Measurements from ENCODE around the gene DDX21.
"Not testable (repeated sequence)": the region's sequence is repeated elsewhere in the genome, so short reads cannot be mapped to it uniquely, and the experiment has no call there.

The DDX21 gene

DNA sequence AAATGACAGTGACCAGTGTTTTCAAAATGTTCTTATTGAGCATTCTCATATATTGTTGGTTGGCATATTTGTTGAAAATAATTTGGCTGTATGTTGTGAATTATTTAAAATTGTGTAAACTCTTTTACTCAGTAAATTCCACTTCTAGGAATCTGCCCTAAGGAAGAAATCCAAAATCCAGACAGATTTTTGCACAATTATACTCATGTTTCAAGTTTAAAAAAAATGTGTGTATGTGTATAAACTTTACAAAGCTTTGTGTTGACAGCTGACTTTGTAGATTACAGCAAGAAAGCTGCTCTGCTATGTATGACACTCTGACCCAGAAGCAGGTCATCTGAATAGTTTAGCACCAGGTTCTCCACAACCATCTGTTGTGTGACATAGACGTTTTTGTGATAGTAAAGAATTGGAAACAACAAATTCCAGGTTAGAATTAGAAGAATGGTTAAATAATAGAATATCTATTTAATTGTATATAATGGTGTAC, 54.2 kb downstream of the DDX21 start:
- H3K4me3 ChIP-seq (ENCODE audit: low read length), result no peak overlapping the region
- TF ChIP-seq, protein P1, sequence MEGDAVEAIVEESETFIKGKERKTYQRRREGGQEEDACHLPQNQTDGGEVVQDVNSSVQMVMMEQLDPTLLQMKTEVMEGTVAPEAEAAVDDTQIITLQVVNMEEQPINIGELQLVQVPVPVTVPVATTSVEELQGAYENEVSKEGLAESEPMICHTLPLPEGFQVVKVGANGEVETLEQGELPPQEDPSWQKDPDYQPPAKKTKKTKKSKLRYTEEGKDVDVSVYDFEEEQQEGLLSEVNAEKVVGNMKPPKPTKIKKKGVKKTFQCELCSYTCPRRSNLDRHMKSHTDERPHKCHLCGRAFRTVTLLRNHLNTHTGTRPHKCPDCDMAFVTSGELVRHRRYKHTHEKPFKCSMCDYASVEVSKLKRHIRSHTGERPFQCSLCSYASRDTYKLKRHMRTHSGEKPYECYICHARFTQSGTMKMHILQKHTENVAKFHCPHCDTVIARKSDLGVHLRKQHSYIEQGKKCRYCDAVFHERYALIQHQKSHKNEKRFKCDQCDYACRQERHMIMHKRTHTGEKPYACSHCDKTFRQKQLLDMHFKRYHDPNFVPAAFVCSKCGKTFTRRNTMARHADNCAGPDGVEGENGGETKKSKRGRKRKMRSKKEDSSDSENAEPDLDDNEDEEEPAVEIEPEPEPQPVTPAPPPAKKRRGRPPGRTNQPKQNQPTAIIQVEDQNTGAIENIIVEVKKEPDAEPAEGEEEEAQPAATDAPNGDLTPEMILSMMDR (conservative IDR thresholded peaks at IDR 0.05; ENCODE audit: low read depth, low read length), result no peak
- DNase-seq (ENCODE audit: low read depth), result no peak

- H3K4me3 ChIP-seq (ENCODE audit: low read length); DNase-seq (ENCODE audit: low read depth): not testable (repeated sequence)
Measured at GRCh38 chr10:69012778-69013177, 56.8 kb downstream of the DDX21 start.

DNA sequence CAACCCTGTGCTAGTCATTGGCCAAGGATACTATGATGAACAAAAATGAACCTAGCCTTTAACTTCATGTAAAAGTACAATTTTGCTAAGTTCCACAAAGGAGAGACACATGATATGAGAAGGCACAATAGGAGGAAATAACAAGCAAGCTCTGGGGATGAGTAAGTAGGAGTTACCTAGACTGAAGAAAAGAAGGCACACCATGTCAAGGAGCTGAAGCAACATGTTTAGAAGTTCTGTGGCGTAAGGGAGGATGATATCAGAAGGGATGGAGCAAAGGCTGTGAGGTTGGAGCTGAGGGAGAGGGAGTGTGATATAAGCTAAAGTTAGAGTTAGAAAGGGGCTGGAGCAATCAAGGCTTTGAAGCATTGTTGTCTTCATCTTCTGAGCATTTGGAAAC, 58.2 kb downstream of the DDX21 start:
- TF ChIP-seq, protein P1 (conservative IDR thresholded peaks at IDR 0.05; ENCODE audit: low read depth, low read length), result no peak
- no peak for DNase-seq (ENCODE audit: low read depth)
- no peak overlapping the region for H3K4me3 ChIP-seq (ENCODE audit: low read length)

- no peak for DNase-seq (ENCODE audit: low read depth)
- TF ChIP-seq, protein P1 (conservative IDR thresholded peaks at IDR 0.05; ENCODE audit: low read depth, low read length), result no peak
- H3K4me3 ChIP-seq (ENCODE audit: low read length), result no peak overlapping the region
Measured at GRCh38 chr10:69018613-69019012, 62.6 kb downstream of the DDX21 start.

DNA sequence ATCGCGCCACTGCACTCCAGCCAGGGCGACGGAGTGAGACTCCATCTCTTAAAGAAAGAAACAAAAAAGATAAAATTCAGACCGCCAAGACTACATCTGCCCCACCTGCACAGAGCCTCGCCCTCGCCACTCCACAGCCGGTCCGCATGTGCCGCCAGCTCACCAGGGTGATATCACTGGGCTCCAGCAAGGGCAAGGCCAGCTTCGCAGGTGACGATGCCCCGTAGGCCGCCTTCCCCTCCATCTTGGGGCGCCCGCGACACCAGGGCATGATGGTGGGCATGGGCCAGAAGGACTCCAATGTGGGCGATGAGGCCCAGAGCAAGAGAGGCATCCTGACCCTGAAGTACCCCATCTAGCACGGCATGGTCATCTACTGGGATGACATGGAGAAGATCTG, 66.6 kb downstream of the DDX21 start:
- TF ChIP-seq, protein P1 (conservative IDR thresholded peaks at IDR 0.05; ENCODE audit: low read depth, low read length), result no peak
- no peak for DNase-seq (ENCODE audit: low read depth)

GRCh38 chr10:69025370-69025896, 69.5 kb downstream of the DDX21 start:
- no peak for DNase-seq (ENCODE audit: low read depth)
- no peak overlapping the region for H3K4me3 ChIP-seq (ENCODE audit: low read length)
- TF ChIP-seq, protein P1 (conservative IDR thresholded peaks at IDR 0.05; ENCODE audit: low read depth, low read length), result no peak

More for the DNA sequence above, 66.6 kb downstream of the DDX21 start:
- no peak overlapping the region for H3K4me3 ChIP-seq (ENCODE audit: low read length)

GRCh38 chr10:69033256-69033655, 77.3 kb downstream of the DDX21 start:
- TF ChIP-seq, protein P1 (conservative IDR thresholded peaks at IDR 0.05; ENCODE audit: low read depth, low read length), result no peak
- no peak overlapping the region for H3K4me3 ChIP-seq (ENCODE audit: low read length)
- DNase-seq (ENCODE audit: low read depth), result no peak
